VCaP (cell line): Measurements from ENCODE around the gene SLC22A17.

Experiments
- H3K27ac ChIP-seq: fragments of 450-650 bp; 2 replicates; pipeline ENCODE4 v1.5.1; 2017
- CTCF ChIP-seq: fragments of 450-650 bp; conservative IDR thresholded peaks from 2 replicates; pipeline ENCODE4 v1.5.1; 2017; ENCODE audit warnings: mild to moderate bottlenecking, moderate library complexity

Gene SLC22A17

GRCh38 chr14:23306412-23307145 is 46.1 kb downstream of the SLC22A17 start, which contains the start of gene BCL2L2:
BCL2L2 (plus strand) TSS chr14:23306833; CDS start chr14:23307768, 935 bp downstream.
- no peak for TF ChIP-seq CTCF
- H3K27ac ChIP-seq, result peak within 1 kb of the TSS; percentile 87

GRCh38 chr14:23302290-23303225 is 50.1 kb downstream of the SLC22A17 start, which contains the start of gene PPP1R3E:
PPP1R3E (minus strand) TSS chr14:23302859; CDS start chr14:23302576, 283 bp downstream.
- TF ChIP-seq CTCF, result no peak
- peak within 1 kb of the TSS; percentile 92 for H3K27ac ChIP-seq

GRCh38 chr14:23301969-23302289 is 50.8 kb downstream of the SLC22A17 start:
- TF ChIP-seq CTCF, result no peak
- peak overlapping the region; percentile 92 for H3K27ac ChIP-seq

- peak; percentile 88 for TF ChIP-seq CTCF
- H3K27ac ChIP-seq, result peak overlapping the region; percentile 92
These were observed 51.3 kb downstream of the SLC22A17 start for GRCh38 chr14:23301288-23301968.

- no peak for TF ChIP-seq CTCF
- H3K27ac ChIP-seq, result peak overlapping the region; percentile 92
These were observed 51.9 kb downstream of the SLC22A17 start for GRCh38 chr14:23300687-23301223.

GRCh38 chr14:23299986-23300686 is 52.6 kb downstream of the SLC22A17 start:
- H3K27ac ChIP-seq, result peak overlapping the region; percentile 92
- TF ChIP-seq CTCF, result no peak
